ENCODE results near the gene MAGI3.

Gene MAGI3

DNA sequence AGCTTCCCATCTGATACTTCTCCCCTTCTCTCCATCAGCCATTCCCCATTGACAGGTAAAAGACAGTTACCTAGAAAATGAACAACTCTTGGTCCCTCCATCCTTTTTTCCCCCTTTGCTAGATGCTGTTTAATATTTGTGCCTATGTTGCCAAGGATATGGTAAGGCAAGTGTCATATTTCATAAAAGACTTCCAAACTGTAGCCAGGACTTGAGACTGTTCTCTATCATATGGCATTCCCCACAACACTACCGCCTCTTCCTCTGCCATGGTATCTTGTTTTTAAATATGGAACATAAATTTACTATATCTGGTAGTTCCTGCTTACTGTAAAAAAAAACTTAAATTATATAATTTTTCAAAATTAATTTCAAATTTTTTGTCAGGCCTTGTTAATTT lies 271.8 kb downstream of the MAGI3 start:
- DNase-seq, result no peak

DNA sequence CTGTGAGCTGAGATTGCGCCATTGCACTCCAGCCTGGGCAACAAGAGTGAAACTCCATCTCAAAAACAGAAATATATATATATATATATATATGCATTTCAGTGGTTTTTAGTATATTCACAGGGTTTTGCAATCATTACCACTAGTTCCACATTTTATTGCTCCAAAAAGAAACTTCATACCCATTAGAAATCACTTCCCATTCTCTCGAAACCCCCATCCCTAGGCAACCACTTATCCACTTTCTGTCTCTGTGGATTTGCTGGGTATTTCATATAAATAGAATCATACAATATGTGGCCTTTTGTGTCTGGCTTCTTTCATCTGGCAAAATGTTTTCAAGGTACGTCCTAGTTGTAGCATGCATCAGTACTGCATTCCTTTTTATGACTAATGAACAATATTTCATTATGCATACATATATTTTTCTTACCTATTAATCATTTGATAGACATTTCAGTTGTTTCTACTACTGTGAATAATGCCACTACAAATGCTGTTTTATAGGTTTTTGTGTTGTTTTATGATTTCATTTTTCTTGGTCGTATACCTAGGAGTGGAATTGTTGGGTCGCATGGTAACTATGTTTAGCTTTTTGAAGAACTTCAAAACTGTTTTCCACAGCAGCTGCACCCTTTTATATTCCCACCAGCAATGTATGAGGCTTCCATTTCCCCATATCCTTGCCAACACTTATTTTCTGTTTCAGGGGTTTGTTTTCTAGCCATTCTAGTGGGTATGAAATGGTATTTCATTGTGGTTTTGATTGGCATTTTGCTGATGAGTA lies 273.0 kb downstream of the MAGI3 start:
- DNase-seq, result no peak

DNA sequence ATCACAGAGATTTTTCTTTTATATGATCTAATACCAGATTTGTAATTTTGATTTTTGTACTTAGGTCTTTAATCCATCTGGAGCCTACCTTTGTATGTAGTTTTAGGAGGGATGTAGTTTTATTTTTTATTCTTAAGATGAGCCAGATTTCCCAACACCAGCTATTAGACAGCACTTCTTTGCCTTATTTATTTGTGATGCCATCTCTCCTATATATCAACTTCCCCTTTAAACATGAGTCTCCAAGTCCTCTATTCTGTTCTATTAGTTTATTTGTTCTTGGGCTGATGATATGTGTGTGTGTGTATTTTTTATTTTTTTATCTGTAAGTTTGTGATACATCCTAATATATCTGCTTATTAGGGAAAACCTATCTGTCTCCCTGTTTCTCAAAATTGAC lies 274.8 kb downstream of the MAGI3 start:
- no peak for DNase-seq

DNA sequence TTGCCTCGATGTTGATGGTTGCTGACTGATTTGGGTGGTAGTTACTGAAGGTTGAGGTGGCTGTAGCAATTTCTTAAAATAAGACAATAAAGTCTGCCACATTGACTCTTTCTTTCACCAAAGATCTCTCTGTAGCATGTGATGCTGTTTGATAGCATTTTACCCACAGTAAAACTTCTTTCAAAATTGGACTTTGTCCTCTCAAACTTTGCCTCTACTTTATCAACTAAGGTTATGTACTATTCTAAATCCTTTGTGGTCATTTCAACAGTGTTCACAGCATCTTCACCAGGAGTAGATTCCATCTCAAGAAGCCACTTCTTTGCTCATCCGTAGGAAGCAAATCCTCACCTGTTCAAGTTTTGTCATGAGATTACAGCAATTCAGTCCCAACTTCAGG lies 275.8 kb downstream of the MAGI3 start:
- no peak for DNase-seq

DNA sequence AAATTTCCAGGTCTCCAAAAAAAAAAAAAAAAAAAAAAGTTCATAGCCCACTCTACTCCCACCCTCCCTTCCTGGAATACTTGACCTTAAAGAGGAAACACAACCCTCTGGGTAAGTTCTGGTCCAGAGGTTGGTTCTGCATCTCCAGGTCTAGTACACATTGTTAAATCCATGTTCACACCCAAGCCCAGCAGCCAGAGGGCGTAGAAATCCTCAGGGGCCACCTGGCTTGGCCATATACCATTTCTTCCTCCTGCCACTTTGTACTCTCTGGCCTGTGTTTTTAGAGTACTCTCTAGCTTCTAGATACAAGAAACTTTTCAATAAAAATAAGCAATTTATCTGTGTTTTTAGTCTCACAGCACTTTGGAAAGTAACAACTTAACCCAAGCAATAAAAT lies 279.7 kb downstream of the MAGI3 start:
- no peak for DNase-seq

DNA sequence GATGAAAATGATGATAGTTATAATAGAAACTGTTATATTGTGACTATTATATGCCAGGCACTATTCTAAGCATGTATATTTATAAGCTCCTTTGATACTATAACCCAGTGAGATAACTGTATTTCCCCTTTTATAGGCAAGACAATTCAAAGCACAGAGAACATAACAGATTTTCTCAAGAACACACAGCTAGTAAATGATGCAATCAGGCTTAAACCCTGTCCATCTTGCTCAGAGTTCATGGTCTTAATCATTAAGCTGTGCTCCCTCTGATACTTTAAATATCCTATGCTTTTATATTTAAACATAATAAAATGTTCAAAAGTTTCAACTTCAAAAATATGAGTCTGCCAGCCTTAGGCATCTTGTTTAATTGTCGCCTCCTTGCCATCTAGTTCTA lies 280.3 kb downstream of the MAGI3 start:
- no peak for DNase-seq

DNA sequence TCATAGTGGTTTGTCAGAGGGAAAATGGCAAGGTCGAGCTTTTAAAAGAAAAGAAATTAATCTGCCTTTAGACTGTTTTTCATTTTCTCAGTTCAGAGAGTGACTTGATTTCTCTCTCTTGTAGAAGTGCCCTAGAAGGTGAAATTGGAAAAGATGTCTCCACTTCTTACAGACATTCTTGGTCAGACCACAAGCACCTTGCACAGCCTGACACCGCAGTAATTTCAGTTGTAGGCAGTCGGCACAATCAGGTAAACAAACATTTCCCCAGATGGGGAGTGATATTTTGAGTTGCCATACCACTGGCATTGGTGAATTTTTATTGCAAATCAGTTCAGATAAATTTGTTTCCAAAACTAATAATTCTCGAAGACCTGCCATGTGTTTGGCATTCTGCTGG lies 282.2 kb downstream of the MAGI3 start:
- DNase-seq, result no peak

DNA sequence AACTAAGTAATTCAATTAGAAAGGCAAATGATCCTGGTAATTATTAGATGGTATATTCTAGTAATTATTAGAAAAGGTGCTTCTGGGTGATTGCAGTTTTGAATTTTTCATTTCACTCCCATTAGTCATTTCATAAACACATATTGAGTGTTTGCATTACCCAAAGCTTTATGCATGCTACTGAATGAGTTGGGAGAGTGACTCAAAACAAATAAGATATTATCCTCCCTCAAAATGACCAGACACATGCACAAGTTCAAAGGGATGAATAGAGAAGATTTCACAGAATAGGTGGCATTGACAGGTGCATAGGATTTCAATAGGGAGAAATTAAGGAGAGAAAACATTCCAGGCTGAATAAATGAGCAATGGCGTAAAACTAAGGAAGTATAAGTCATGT lies 284.3 kb downstream of the MAGI3 start:
- no peak for DNase-seq

DNA sequence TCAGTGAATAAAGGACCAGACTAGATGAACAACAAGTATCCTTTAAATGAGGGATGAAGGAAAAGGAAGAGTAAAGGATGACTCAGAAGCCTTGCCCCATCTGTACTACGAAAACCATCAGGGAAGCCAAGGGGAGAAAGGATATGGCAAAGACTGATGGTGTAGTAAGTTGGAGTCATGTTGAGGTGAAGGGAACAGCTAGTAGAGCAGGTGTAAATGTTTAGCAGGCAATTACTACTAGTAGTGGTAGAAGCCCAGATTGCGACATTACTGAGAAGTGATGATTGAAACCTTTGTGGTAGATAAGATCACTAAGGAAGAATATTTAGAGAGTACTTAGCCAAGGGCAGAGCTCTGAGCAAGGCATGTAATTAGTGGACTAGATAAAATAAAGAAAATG lies 285.0 kb downstream of the MAGI3 start:
- DNase-seq, result no peak

DNA sequence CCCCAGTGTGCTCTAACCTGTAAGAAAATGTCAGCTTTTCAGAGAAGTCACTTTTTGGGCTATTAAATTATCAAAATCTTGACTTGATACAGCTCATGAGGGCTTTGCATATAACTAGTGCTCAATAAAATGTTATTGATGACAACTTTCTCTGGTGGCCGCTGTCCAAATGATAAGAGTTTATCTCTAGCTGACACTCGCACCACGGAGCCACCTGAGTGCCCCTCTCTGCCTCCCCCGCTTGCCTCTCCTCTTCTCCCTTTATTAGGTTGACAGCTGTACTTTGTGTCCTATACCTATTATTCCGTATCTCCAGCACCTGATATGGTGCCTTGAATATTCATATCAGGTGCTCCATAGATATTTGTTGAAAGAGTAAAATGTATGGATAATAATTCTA lies 286.2 kb downstream of the MAGI3 start:
- DNase-seq, result no peak

DNA sequence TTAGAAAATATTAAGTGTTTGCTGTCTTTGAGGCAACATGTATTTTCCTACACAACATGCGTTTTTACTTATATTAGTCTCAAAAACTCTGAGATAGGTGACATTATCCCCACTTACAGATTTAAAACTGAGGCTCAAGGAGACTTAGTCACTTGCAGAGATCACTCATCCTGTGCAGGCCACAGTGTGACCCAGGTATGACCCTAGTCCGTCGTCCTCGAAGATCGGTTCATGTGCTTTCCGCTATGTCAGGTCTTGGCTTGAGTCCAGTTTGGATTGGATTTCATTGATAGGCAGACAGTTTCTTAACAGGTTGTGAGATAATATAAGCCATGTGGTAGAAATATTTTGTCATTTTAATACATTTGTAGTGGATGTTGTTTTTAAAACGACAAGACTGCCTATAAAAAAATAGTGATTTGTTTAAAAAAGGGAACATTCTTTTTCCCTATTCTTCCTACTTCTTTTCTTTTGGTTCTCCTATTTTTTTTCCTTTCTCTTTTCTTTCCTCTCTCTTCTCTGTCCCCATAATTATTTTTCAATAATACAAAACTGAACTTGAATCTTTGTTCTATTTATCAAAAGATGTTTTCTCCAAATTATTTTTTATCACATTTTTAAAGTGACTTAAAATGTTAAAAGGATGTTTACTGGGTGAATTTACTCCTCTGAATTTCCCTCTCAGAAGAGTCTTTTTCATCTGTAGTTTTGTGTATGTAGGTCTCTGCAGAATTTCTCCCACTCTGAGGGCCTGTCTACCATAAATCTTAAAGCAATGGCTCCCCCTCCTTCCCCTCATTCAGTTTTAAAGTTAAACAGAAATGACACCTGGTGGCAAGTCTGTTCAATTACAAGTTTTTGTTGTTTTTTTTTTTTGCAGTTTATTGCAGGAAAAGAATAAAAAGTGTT lies 287.2 kb downstream of the MAGI3 start:
- DNase-seq, result no peak

DNA sequence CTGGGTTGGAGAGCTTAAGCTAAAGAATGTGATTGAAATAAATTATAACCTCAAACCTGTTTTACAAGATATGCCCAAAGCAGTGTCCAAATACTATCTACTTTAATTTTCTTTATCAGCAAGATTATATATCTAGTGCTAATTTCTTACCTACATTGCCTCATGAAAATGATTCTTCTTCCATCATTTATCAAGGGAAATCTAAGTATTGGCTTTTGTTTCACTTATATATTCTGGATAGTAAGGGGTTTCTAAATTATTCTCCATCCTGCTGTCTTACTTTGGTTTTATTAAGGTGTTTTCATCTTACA lies 287.8 kb downstream of the MAGI3 start:
- no peak for DNase-seq

DNA sequence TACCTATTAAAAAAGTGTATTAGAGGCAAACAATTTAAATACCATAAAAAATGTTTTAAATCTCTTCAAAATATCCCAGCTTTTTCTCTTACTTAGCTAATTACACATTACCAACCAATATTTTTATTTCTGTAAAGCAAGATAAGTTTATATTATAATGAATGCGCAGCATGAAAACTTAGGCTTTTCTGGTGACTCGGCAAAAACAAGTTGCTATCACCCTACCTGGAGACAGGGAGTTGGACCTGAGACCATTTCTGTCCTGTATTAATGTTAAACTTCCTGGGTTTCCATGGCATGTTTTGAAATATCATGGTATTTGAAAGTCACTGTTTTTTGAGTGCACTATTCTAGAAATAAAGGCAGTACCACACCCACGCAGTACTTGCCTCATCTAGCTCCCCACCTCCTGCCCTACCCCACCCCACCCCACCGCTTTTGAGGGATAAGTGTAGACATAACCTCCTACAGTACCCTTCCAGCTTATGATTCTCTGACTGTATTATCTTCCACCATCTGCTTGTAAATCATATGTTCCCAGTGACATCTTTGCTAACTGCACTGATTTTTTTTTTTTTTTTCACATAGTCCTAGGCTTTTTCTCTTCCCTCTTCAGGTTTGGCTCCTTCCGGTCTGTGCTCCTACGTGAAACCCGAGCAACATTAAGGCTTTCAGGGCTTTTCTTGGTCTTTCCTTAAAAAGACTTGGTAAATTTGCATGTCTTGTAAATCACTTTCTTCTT lies 291.5 kb downstream of the MAGI3 start:
- DNase-seq, result no peak

DNA sequence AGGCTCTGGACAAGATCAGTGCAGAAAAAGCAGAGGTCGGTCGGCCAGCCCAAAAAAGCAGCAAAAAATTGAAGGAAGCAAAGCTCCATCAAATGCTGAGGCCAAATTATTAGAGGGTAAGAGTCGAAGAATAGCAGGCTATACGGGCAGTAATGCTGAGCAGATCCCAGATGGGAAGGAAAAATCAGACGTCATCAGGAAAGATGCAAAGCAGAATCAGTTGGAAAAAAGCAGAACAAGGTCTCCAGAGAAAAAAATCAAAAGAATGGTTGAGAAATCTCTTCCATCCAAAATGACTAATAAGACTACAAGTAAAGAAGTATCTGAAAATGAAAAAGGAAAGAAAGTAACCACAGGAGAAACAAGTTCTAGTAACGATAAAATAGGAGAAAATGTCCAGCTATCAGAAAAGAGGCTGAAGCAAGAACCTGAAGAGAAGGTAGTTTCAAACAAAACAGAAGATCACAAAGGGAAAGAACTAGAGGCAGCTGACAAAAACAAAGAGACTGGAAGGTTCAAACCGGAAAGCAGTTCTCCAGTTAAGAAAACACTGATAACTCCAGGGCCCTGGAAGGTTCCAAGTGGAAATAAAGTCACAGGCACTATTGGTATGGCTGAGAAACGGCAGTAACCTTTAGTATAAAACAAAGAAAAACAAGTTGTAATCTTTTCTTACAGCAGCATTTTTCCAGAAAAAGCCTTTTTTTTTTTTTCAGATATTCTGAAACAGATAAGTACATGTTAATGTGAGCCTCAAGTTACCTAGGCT lies 293.3 kb downstream of the MAGI3 start:
- no peak for DNase-seq

DNA sequence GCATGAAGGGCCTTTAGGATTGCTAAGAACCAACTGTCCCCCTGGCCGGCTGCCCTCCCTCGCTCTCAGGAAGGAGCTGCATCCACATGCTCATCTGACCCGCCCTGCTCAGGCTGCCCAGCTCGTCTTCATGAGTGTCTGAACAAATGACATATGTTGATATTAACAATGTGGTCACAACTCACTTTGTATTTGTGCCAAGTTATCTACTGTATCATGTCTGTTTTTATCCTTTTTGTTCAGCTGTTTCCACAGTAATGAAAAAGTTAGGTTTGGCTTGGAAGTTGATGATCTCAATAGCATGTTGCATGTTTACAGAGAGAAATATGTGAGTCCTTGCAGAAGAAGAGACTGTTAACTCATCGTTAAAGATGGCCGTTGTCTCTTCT lies 293.8 kb downstream of the MAGI3 start:
- DNase-seq, result no peak

DNA sequence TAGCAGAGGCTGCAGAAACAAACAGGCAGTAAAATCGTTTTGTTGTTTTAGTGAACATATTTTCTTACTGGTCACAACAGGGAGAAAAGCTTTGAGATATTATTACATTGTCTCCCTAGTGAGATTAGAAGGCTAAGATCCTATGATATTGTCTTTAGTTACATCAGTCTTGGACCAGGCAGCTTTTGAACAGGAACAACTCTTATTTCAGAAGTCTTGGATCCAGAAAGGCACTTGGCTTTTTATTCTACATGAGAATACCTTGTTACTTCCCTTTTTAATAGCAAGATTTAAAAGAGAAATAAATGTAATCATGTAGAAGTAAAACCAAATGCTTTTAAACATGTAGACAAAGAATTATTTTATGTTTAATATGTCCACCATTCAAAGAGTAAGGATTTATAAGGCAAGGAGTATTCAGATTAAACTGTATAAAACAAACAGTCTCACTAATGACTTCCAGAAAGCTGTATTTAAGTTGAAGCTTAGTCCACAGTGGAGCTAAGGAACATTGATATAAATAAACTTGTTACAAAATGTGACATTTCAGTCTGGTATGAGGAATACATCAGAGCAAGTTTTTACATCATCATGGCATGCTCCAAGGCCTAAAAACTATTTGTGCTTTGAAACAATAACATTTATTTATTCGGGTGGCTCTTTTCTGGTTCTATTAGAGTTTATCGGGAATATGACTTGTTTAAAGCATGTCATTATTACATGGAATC lies 296.7 kb downstream of the MAGI3 start:
- no peak for DNase-seq

DNA sequence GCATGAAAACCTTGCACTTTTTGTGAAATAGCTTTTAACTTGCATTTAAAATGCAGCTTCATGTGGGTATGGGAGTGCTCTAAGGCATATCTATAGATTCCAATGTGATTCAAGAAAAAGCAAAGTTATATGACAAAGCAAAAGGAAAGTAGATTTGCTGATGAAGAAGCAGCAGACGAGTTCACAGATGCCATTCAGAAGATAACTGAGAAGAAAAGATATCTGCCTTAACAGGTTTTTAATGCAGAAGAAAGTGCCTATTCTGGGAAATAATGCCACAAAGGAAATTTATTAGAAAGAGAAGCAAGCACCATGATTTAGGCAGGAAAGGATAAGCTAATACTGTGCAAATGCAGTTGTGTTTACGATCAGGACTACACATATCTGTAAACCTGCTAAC lies 300.9 kb downstream of the MAGI3 start:
- no peak for DNase-seq

DNA sequence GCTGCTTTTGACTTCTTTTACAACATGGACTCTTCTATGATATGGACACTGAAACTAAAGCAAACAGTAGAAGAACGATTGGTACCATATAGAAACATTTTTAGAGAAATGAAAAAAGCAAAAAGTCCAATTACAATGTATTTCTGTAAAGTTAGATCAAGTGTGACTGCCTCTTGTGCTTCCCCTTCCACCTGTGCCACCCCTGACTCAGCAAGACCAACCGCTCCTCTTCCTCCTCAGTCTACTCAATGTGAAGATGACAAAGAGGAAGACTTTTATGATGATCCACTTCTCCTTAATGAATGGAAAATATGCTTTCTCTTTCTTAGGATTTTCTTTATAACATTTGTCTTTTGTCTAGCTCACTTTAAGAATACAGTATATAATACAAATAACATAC lies 302.0 kb downstream of the MAGI3 start:
- no peak for DNase-seq

DNA sequence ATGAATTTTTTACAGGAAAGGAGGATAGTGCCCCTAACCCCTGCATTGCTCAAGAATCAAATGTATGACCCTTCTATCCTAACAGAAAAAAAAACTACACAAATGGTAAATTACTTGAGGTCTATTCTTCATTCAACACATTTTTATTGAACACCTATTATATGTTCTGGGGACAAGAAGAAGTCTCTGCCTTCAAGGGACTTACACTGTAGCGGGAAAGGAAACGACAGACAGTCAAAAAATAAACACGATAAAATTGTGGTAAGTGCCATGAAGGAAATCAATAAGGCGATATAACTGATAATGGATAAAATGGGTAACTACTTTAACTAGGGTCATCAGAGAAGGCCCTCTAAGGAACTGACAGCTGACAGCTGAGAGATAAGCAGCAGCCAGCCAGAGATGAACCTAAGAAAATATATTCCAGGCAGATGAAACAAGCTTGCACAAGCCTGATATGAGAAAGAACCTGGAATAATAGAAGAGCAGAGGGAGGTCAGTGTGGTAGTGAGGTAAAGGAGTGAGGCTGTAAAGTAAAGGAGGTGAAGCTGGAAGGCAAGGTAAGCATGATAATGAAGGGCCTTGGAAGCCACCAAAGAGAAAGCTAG lies 302.6 kb downstream of the MAGI3 start:
- DNase-seq, result no peak

DNA sequence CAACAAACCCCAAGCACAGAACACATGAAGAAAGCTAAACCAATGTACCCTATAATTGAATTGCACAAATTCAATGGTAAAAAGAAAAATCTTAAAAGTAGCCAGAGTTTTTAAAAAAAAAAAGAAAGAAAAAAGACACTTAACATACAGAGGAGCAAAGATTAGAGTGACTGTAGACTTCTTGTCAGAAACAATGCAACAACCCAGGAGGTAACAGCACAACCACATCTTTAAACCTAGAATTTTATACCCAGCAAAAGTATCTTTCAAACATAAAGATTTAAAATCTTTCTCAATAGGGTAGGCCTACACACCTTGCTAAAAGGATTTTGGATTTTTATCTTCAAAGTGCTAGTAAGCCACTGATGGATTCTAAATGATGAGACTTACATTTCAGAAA lies 304.6 kb downstream of the MAGI3 start:
- no peak for DNase-seq

DNA sequence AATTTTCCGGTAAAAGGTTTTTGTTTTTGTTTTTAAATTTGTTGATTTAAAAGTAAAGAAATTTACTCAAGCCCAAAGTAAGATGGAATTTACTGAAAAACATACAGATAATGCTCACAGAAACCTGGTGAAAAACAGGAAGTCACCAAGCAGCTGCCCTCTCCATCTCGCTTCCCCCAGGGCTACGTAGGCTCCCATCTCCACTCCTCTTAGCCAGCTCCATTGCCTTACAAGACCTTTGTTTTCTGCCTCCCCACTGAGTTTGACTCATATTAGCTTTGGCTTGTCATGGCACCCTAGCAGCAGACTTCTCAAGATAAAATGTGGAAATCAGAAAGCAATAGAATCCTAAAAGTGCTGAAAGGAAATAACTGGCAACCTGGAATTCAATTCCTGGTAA lies 311.1 kb downstream of the MAGI3 start:
- no peak for DNase-seq

Data from activated naive CD4-positive, alpha-beta T cell treated with Interleukin-2 at 50 U/mL for 16 hours (primary cell).